G401 (cell line): ENCODE data around the gene PPP2R3B. TPM values are rescaled to one million over a fixed set of nuclear protein-coding genes. Genes with fewer than 3 reads are reported as not detected.
"Not testable (repeated sequence)": the region's sequence is repeated elsewhere in the genome, so short reads cannot be mapped to it uniquely, and the experiment has no call there.

Experiments used
- DNase-seq: peaks from one replicate; pipeline ENCODE4 v3.0.0-alpha.2; 2015; ENCODE audit warnings: low spot score
- in situ Hi-C: cut with HindIII; loops from 2 replicates; pipeline ENCODE4 v1.10.0; 2016; ENCODE audit warnings: low sequenced_read_pairs, mixed read lengths
- total RNA-seq: library from RNA; depleted of rRNA; stranded (reverse); fragments of >200 nt; shearing (Covaris generic); gene quantifications from 2 replicates; pipeline ENCODE4 v1.2.3, GENCODE V29; 2014

The PPP2R3B gene
- total RNA-seq, 1 experiment from 2014 or later, result 77.9 TPM

- in situ Hi-C loops, result no loop called here
These were observed 71.7 kb downstream of the PPP2R3B start for GRCh38 chrX:314781-315595.

GRCh38 chrX:314049-314448, 72.7 kb downstream of the PPP2R3B start:
- no peak for DNase-seq
- in situ Hi-C loops, result no loop called here

More at GRCh38 chrX:314781-315595, 71.7 kb downstream of the PPP2R3B start:
- no peak for DNase-seq

GRCh38 chrX:313546-313945, 73.2 kb downstream of the PPP2R3B start:
- no peak for DNase-seq
- in situ Hi-C loops, result no loop called here

- in situ Hi-C loops, result no loop called here
These were observed 73.9 kb downstream of the PPP2R3B start for GRCh38 chrX:312621-313331.

GRCh38 chrX:311156-312129, 75.3 kb downstream of the PPP2R3B start:
- in situ Hi-C loops, result no loop called here
- DNase-seq, result no peak

More at GRCh38 chrX:312621-313331, 73.9 kb downstream of the PPP2R3B start:
- DNase-seq, result no peak

- no peak for DNase-seq
- in situ Hi-C loops, result no loop called here
These were observed 76.0 kb downstream of the PPP2R3B start for GRCh38 chrX:310621-311155.

GRCh38 chrX:308821-309520, 77.7 kb downstream of the PPP2R3B start:
- no peak for DNase-seq
- in situ Hi-C loops, result no loop called here

GRCh38 chrX:307261-308111, 79.2 kb downstream of the PPP2R3B start:
- in situ Hi-C loops, result no loop called here
- DNase-seq, result no peak

- in situ Hi-C loops, DNase-seq: not testable (repeated sequence)
These were observed 80.0 kb downstream of the PPP2R3B start for GRCh38 chrX:306614-307251.

- in situ Hi-C loops, result not testable (repeated sequence)
These were observed 80.7 kb downstream of the PPP2R3B start for GRCh38 chrX:305781-306613.

GRCh38 chrX:302975-303374, 83.7 kb downstream of the PPP2R3B start:
- no peak for DNase-seq

More at GRCh38 chrX:305781-306613, 80.7 kb downstream of the PPP2R3B start:
- not testable (repeated sequence) for DNase-seq

GRCh38 chrX:300334-300733, 86.4 kb downstream of the PPP2R3B start:
- in situ Hi-C loops, result no loop called here
- no peak for DNase-seq

More at GRCh38 chrX:302975-303374, 83.7 kb downstream of the PPP2R3B start:
- in situ Hi-C loops, result no loop called here

GRCh38 chrX:298993-299392, 87.7 kb downstream of the PPP2R3B start:
- in situ Hi-C loops, result no loop called here
- DNase-seq, result no peak

- no peak for DNase-seq
- in situ Hi-C loops, result no loop called here
These were observed 91.6 kb downstream of the PPP2R3B start for GRCh38 chrX:295136-295535.

GRCh38 chrX:292900-293897, 93.5 kb downstream of the PPP2R3B start:
- in situ Hi-C loops, result no loop called here
- DNase-seq, result no peak
